Epithelial cell of esophagus (primary cell): ENCODE results near the gene ASTN2.

Source experiments
- DNase-seq: peaks from one replicate; pipeline ENCODE4 v3.0.0; 2010; ENCODE audit warnings: low read depth
- H3K4me3 ChIP-seq: 2 replicates; pipeline ENCODE4 v1.5.1; 2011; ENCODE audit warnings: mild to moderate bottlenecking, low read length, control low read depth
- CTCF ChIP-seq: IDR thresholded peaks from 2 replicates; pipeline ENCODE4 v1.5.1; 2011; ENCODE audit warnings: low read depth, mild to moderate bottlenecking, low read length, control low read depth, inconsistent platforms; ENCODE audit not compliant: insufficient read depth; ENCODE audit errors: missing control alignments

The ASTN2 gene

GRCh38 chr9:116435706-116436105 lies 979.2 kb downstream of the ASTN2 start:
- no peak for DNase-seq
- no peak for TF ChIP-seq CTCF

GRCh38 chr9:116434314-116434713 lies 980.5 kb downstream of the ASTN2 start:
- no peak for TF ChIP-seq CTCF
- no peak for DNase-seq

More at GRCh38 chr9:116435706-116436105, 979.2 kb downstream of the ASTN2 start:
- H3K4me3 ChIP-seq, result no peak overlapping the region

GRCh38 chr9:116432051-116432450 lies 982.8 kb downstream of the ASTN2 start:
- DNase-seq, result no peak
- H3K4me3 ChIP-seq, result no peak overlapping the region
- no peak for TF ChIP-seq CTCF

More at GRCh38 chr9:116434314-116434713, 980.5 kb downstream of the ASTN2 start:
- H3K4me3 ChIP-seq, result no peak overlapping the region

GRCh38 chr9:116430849-116431248 lies 984.0 kb downstream of the ASTN2 start:
- DNase-seq, result no peak
- H3K4me3 ChIP-seq, result no peak overlapping the region
- no peak for TF ChIP-seq CTCF

GRCh38 chr9:116425244-116425643 lies 989.6 kb downstream of the ASTN2 start:
- no peak overlapping the region for H3K4me3 ChIP-seq
- DNase-seq, result no peak
- TF ChIP-seq CTCF, result no peak

- TF ChIP-seq CTCF, result no peak
- no peak for DNase-seq
- H3K4me3 ChIP-seq, result no peak overlapping the region
Measured at GRCh38 chr9:116423149-116423548, 991.7 kb downstream of the ASTN2 start.

GRCh38 chr9:116422119-116422979 lies 992.5 kb downstream of the ASTN2 start:
- no peak overlapping the region for H3K4me3 ChIP-seq
- TF ChIP-seq CTCF, result no peak
- DNase-seq, result no peak
